Measurements from ENCODE around the gene AXDND1.

AXDND1 gene

DNA sequence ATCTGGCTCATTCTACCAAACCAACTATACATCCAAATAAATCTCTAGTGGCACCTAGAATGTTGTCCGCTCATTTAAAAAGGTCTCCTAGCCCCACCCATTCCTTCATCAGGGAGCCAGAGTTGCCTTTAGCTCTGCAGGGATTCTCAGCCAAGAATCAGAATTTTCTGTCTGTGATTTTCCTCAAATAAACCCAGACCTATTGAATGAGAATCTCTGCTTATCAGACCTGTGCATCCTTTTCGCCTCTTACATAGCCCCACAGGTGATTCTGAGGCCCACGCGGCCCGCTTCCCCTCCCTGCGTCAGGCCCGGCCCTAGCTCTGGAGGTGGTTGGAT, 225.5 kb downstream of the AXDND1 start:
- no peak overlapping the region for H2AFZ ChIP-seq (ENCODE audit: low read length)
- no peaks in the 10 kb centered on the region for H3F3A ChIP-seq (ENCODE audit: insufficient read depth, low read length)
- H3K79me2 ChIP-seq (ENCODE audit: low read length): no peaks in the 10 kb centered on the region
- no peak overlapping the region for H3K9ac ChIP-seq (ENCODE audit: low read length)
- no peak overlapping the region for H3K27ac ChIP-seq (ENCODE audit: low read length)
- H3K27me3 ChIP-seq (replicated peaks; ENCODE audit: insufficient read depth, low read length): no peaks in the 10 kb centered on the region
- no peaks in the 10 kb centered on the region for H3K4me1 ChIP-seq (ENCODE audit: low read length)
- H3K4me2 ChIP-seq (ENCODE audit: low read depth, low read length): no peak overlapping the region
- no peaks in the 10 kb centered on the region for H4K20me1 ChIP-seq (ENCODE audit: insufficient read depth, low read length)
- no peak for DNase-seq
- no peak overlapping the region for H3K4me3 ChIP-seq (ENCODE audit: low read length)
- no peaks in the 10 kb centered on the region for H3K9me3 ChIP-seq (replicated peaks; ENCODE audit: insufficient read depth, low read length)
- no peaks in the 10 kb centered on the region for H3K36me3 ChIP-seq (replicated peaks; ENCODE audit: insufficient read depth, low read length)
- no peaks in the 10 kb centered on the region for H3K9me2 ChIP-seq (replicated peaks; ENCODE audit: insufficient read depth, low read length)
- TF ChIP-seq EZH2phosphoT487 (IDR thresholded peaks at IDR 0.05; ENCODE audit: low read length) (no peak), EZH2 (optimal IDR thresholded peaks at IDR 0.05; ENCODE audit: low read depth, low read length) (no peak)
- TF ChIP-seq, protein P1, sequence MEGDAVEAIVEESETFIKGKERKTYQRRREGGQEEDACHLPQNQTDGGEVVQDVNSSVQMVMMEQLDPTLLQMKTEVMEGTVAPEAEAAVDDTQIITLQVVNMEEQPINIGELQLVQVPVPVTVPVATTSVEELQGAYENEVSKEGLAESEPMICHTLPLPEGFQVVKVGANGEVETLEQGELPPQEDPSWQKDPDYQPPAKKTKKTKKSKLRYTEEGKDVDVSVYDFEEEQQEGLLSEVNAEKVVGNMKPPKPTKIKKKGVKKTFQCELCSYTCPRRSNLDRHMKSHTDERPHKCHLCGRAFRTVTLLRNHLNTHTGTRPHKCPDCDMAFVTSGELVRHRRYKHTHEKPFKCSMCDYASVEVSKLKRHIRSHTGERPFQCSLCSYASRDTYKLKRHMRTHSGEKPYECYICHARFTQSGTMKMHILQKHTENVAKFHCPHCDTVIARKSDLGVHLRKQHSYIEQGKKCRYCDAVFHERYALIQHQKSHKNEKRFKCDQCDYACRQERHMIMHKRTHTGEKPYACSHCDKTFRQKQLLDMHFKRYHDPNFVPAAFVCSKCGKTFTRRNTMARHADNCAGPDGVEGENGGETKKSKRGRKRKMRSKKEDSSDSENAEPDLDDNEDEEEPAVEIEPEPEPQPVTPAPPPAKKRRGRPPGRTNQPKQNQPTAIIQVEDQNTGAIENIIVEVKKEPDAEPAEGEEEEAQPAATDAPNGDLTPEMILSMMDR (IDR thresholded peaks at IDR 0.05; ENCODE audit: low read length): no peak

DNA sequence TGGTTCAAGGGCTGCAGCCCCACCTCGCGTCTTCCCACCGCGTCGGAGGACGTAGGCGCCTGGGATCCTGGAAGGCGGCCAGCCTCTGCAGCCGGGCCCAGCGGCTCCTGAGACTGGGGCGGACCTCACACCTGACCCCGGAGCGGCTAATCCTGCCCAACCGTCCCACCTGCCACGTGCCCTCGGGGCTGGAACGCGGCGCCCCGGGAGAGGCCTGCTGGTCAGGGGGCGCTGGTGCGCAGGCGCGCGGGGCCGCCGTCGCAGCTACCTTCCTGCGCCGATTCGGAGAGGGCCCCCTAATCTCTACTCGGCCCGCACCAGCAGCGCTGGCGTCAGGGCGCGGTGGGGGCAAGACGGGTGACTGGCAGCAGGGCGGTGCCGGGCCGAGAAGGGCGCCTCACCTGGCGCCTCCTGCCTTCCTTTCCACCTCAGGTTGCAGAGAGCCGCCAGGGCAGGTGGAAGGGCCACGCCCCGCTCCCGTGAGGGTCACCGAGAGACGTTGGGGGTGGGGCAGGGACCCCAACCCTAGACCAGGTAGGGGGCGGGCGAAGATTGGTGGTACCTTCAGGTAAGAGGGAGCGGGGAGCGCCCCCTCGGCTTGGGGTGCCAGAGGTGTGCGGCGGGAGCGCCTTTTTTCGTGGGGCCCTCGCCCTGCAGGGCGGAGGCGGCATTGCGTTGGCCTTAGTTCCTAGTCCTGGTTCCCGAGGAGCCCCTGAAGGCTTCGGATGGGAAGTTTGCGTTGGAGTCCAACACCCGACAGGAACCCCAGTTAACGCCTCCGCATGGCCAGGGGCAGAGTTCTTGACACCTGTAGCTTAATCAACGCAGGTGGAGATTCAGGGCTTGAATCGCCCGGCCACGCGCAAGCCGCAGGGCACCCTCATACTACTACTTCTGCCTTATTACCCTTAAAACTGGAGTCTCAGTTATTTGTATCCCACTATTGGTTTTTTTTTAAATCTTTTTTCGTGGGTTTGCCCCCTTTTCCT, 226.1 kb downstream of the AXDND1 start, which contains the start of gene TDRD5:
Gene TDRD5, plus strand, starts transcription at position 241 of the 989 bp plus-strand sequence. CDS start 784 bp downstream, outside the sequence.
- Histone ChIP-seq H3K4me3 (ENCODE audit: low read length) (no peak within 1 kb of the TSS), H3K4me1 (ENCODE audit: low read length) (no peaks in the 10 kb centered on the region), H4K20me1 (ENCODE audit: insufficient read depth, low read length) (no peaks in the 10 kb centered on the region), H3K27ac (ENCODE audit: low read length) (no peak within 1 kb of the TSS), H3K9me2 (replicated peaks; ENCODE audit: insufficient read depth, low read length) (no peaks in the 10 kb centered on the region), H3K9ac (ENCODE audit: low read length) (no peak within 1 kb of the TSS), H3K9me3 (replicated peaks; ENCODE audit: insufficient read depth, low read length) (no peaks in the 10 kb centered on the region), H3K79me2 (ENCODE audit: low read length) (no peaks in the 10 kb centered on the region), H3F3A (ENCODE audit: insufficient read depth, low read length) (no peaks in the 10 kb centered on the region), H3K27me3 (replicated peaks; ENCODE audit: insufficient read depth, low read length) (no peaks in the 10 kb centered on the region; the same call in 1 of the 2 replicates), H3K4me2 (ENCODE audit: low read depth, low read length) (no peak within 1 kb of the TSS), H2AFZ (ENCODE audit: low read length) (no peak within 1 kb of the TSS), H3K36me3 (replicated peaks; ENCODE audit: insufficient read depth, low read length) (no peaks in the 10 kb centered on the region)
- DNase-seq: no peak
- TF ChIP-seq EZH2phosphoT487 (IDR thresholded peaks at IDR 0.05; ENCODE audit: low read length): no peak
- no peak for TF ChIP-seq EZH2 (optimal IDR thresholded peaks at IDR 0.05; ENCODE audit: low read depth, low read length)
- TF ChIP-seq, protein P1 (IDR thresholded peaks at IDR 0.05; ENCODE audit: low read length): no peak

DNA sequence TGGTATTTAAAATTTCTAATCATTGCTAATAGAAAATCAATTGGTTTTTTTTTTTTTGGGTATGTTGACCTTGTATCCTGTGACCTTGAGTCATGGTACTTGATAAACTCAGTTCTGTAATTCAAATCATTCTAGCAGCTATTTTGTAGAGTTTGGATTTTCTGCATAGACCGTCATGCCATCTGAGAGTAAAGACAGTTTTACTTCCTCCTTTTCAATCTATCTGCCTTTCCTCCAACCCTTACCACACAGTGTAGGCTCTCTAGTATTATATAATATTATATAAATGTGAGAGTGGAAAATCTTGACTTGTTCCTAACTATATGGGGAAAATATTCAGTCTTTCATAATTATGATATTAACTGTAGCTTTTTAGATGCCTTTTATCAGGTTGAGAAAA, 232.9 kb downstream of the AXDND1 start:
- Histone ChIP-seq H3K4me1 (ENCODE audit: low read length) (no peaks in the 10 kb centered on the region), H3K4me3 (ENCODE audit: low read length) (no peak overlapping the region), H3K27me3 (replicated peaks; ENCODE audit: insufficient read depth, low read length) (no peaks in the 10 kb centered on the region; the same call in 1 of the 2 replicates), H3K9me2 (replicated peaks; ENCODE audit: insufficient read depth, low read length) (no peaks in the 10 kb centered on the region), H3K9me3 (replicated peaks; ENCODE audit: insufficient read depth, low read length) (no peaks in the 10 kb centered on the region), H3K36me3 (replicated peaks; ENCODE audit: insufficient read depth, low read length) (no peaks in the 10 kb centered on the region), H3F3A (ENCODE audit: insufficient read depth, low read length) (no peaks in the 10 kb centered on the region), H2AFZ (ENCODE audit: low read length) (no peak overlapping the region), H3K79me2 (ENCODE audit: low read length) (no peaks in the 10 kb centered on the region), H3K27ac (ENCODE audit: low read length) (no peak overlapping the region), H3K4me2 (ENCODE audit: low read depth, low read length) (no peak overlapping the region), H4K20me1 (ENCODE audit: insufficient read depth, low read length) (no peaks in the 10 kb centered on the region), H3K9ac (ENCODE audit: low read length) (no peak overlapping the region)
- TF ChIP-seq EZH2 (optimal IDR thresholded peaks at IDR 0.05; ENCODE audit: low read depth, low read length): no peak
- no peak for TF ChIP-seq EZH2phosphoT487 (IDR thresholded peaks at IDR 0.05; ENCODE audit: low read length)
- TF ChIP-seq, protein P1 (IDR thresholded peaks at IDR 0.05; ENCODE audit: low read length): no peak
- no peak for DNase-seq

Measured in MM.1S (cell line).